ENCODE results near the gene CAMK1. TPM values are rescaled to one million over a fixed set of nuclear protein-coding genes. Genes with fewer than 3 reads are reported as not detected.

Gene CAMK1
- total RNA-seq, 1 donor from 2014 or later = 7.1 TPM

DNA sequence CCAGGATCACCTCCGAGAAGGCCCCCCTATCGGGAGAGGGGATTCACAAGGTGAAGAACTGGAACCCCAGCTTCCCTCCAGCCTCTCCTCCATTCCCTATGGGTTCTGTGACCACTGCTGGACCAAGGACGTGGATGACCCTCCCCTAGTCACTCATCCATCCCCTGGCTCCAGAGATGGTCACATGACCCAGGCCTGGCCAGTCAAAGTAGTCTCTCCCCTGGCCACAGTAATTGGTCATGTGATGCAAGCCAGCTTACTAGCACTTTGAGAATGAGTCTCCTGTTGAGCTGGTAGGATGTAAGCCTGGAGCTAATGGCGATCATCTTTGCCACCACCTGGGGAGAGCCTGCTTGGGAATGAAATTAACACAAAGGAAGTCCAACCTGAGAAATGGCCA is 3.9 kb downstream of the CAMK1 start:
- H3K27me3 Mint-ChIP-seq (ENCODE audit: low read depth, unreplicated experiment) = peaks cover 7% of the 10 kb centered on the region
- Histone ChIP-seq H4K20me1 (ENCODE audit: insufficient read depth, low read length) (peaks cover 11% of the 10 kb centered on the region), H3K79me2 (ENCODE audit: insufficient read depth, low read length) (peaks cover 6% of the 10 kb centered on the region), H3K4me1 (ENCODE audit: insufficient read depth, low read length) (peaks cover 7% of the 10 kb centered on the region), H3K9me3 (ENCODE audit: insufficient read depth, low read depth, low read length) (no peaks in the 10 kb centered on the region), H3K36me3 (ENCODE audit: insufficient read depth, low read length) (no peaks in the 10 kb centered on the region), H3K27me3 (ENCODE audit: insufficient read depth, low read length) (no peaks in the 10 kb centered on the region), H3K4me3 (ENCODE audit: insufficient read depth, low read depth, low read length) (no peak overlapping the region), H3K4me2 (ENCODE audit: low read length) (no peak overlapping the region), H3K27ac (ENCODE audit: low read depth, low read length) (no peak overlapping the region), H2AFZ (ENCODE audit: low read depth, low read length) (no peak overlapping the region), H3K9ac (ENCODE audit: low read length) (no peak overlapping the region)
- FAIRE-seq (no peak), DNase-seq (ENCODE audit: low read depth) (no peak)
- TF ChIP-seq EZH2 (IDR thresholded peaks at IDR 0.05; ENCODE audit: insufficient read depth, low read length) (no peak), CTCF (IDR thresholded peaks at IDR 0.05; ENCODE audit: insufficient read depth, low read depth, low read length) (no peak)
- H3K36me3 Mint-ChIP-seq (ENCODE audit: low read depth, unreplicated experiment) = peaks cover 15% of the 10 kb centered on the region
- H3K4me1 Mint-ChIP-seq (ENCODE audit: low read depth, unreplicated experiment) = peaks cover 6% of the 10 kb centered on the region
- H3K9me3 Mint-ChIP-seq (ENCODE audit: unreplicated experiment) = no peaks in the 10 kb centered on the region
- H3K27ac Mint-ChIP-seq (ENCODE audit: unreplicated experiment) = no peak overlapping the region
- H3K4me3 Mint-ChIP-seq (ENCODE audit: unreplicated experiment) = no peak overlapping the region

DNA sequence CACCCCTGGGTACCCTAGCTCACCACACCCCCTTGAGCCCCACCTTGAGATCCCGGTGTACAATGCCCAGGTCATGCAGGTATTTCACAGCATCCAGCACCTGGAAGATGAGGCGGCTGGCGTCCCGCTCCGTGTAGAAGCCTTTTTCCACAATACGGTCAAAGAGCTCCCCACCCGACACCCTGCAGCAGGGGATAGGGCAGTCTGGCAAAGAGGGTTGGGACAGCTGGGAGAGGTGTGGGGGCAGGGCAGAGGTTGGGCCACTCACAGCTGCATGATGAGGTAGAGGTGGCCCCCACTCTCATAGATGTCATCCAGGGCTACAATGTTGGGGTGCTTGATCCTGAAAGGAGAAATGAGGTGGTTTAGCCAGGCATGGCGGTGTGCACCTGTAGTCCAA is 6.9 kb downstream of the CAMK1 start:
- H3K4me3 Mint-ChIP-seq (ENCODE audit: unreplicated experiment) = no peak overlapping the region
- H3K9me3 ChIP-seq (ENCODE audit: insufficient read depth, low read depth, low read length) = no peaks in the 10 kb centered on the region
- H2AFZ ChIP-seq (ENCODE audit: low read depth, low read length) = no peak overlapping the region
- no peaks in the 10 kb centered on the region for H3K27me3 ChIP-seq (ENCODE audit: insufficient read depth, low read length)
- no peaks in the 10 kb centered on the region for H3K4me1 ChIP-seq (ENCODE audit: insufficient read depth, low read length)
- peaks cover 4% of the 10 kb centered on the region for H4K20me1 ChIP-seq (ENCODE audit: insufficient read depth, low read length)
- no peak for DNase-seq (ENCODE audit: low read depth)
- no peak overlapping the region for H3K27ac Mint-ChIP-seq (ENCODE audit: unreplicated experiment)
- H3K79me2 ChIP-seq (ENCODE audit: insufficient read depth, low read length) = no peaks in the 10 kb centered on the region
- no peak overlapping the region for H3K27ac ChIP-seq (ENCODE audit: low read depth, low read length)
- no peaks in the 10 kb centered on the region for H3K9me3 Mint-ChIP-seq (ENCODE audit: unreplicated experiment)
- H3K36me3 ChIP-seq (ENCODE audit: insufficient read depth, low read length) = no peaks in the 10 kb centered on the region
- TF ChIP-seq EZH2 (IDR thresholded peaks at IDR 0.05; ENCODE audit: insufficient read depth, low read length) = no peak
- TF ChIP-seq CTCF (IDR thresholded peaks at IDR 0.05; ENCODE audit: insufficient read depth, low read depth, low read length) = no peak
- H3K4me2 ChIP-seq (ENCODE audit: low read length) = no peak overlapping the region
- no peak overlapping the region for H3K9ac ChIP-seq (ENCODE audit: low read length)
- H3K4me3 ChIP-seq (ENCODE audit: insufficient read depth, low read depth, low read length) = no peak overlapping the region
- H3K4me1 Mint-ChIP-seq (ENCODE audit: low read depth, unreplicated experiment) = no peaks in the 10 kb centered on the region
- peaks cover 31% of the 10 kb centered on the region for H3K36me3 Mint-ChIP-seq (ENCODE audit: low read depth, unreplicated experiment)
- no peak for FAIRE-seq
- H3K27me3 Mint-ChIP-seq (ENCODE audit: low read depth, unreplicated experiment) = no peaks in the 10 kb centered on the region

DNA sequence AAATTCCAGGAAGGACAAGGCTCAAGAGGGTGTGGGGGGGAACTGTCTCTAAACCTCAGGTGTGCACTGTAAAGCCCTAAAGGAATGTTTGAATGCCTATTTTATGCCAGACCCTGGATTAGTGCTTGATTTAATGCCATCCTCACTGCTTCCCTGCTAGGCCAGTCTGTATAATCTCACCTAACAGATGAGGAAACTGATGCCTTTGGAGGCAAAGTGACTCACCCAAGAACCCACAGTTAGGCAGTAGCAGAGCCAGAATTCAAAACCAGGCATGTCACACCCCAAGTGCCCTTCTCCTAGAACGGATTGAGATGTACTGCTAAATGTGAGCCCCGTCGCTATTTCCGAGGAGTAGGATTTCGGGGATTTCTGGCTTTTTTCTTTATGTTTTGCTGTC is 7.8 kb downstream of the CAMK1 start:
- Mint-ChIP-seq H3K27ac (ENCODE audit: unreplicated experiment) (no peak overlapping the region), H3K4me3 (ENCODE audit: unreplicated experiment) (no peak overlapping the region), H3K36me3 (ENCODE audit: low read depth, unreplicated experiment) (peaks cover 31% of the 10 kb centered on the region), H3K27me3 (ENCODE audit: low read depth, unreplicated experiment) (no peaks in the 10 kb centered on the region), H3K9me3 (ENCODE audit: unreplicated experiment) (no peaks in the 10 kb centered on the region), H3K4me1 (ENCODE audit: low read depth, unreplicated experiment) (no peaks in the 10 kb centered on the region)
- FAIRE-seq = no peak
- H3K9me3 ChIP-seq (ENCODE audit: insufficient read depth, low read depth, low read length) = no peaks in the 10 kb centered on the region
- no peak overlapping the region for H3K4me3 ChIP-seq (ENCODE audit: insufficient read depth, low read depth, low read length)
- H3K36me3 ChIP-seq (ENCODE audit: insufficient read depth, low read length) = peaks cover 2% of the 10 kb centered on the region
- H3K9ac ChIP-seq (ENCODE audit: low read length) = no peak overlapping the region
- no peak overlapping the region for H3K27ac ChIP-seq (ENCODE audit: low read depth, low read length)
- no peaks in the 10 kb centered on the region for H3K79me2 ChIP-seq (ENCODE audit: insufficient read depth, low read length)
- H3K4me2 ChIP-seq (ENCODE audit: low read length) = no peak overlapping the region
- TF ChIP-seq CTCF (IDR thresholded peaks at IDR 0.05; ENCODE audit: insufficient read depth, low read depth, low read length) = no peak
- TF ChIP-seq EZH2 (IDR thresholded peaks at IDR 0.05; ENCODE audit: insufficient read depth, low read length) = no peak
- no peaks in the 10 kb centered on the region for H3K27me3 ChIP-seq (ENCODE audit: insufficient read depth, low read length)
- H3K4me1 ChIP-seq (ENCODE audit: insufficient read depth, low read length) = no peaks in the 10 kb centered on the region
- H2AFZ ChIP-seq (ENCODE audit: low read depth, low read length) = no peak overlapping the region
- H4K20me1 ChIP-seq (ENCODE audit: insufficient read depth, low read length) = peaks cover 2% of the 10 kb centered on the region
- DNase-seq (ENCODE audit: low read depth) = no peak

Data from astrocyte (in vitro differentiated cells and primary cell).